Vagina (tissue), 2 donors: ENCODE results near the gene TGFB1I1. TPM values are rescaled to one million over a fixed set of nuclear protein-coding genes. Genes with fewer than 3 reads are reported as not detected.
"Not testable (repeated sequence)": the region's sequence is repeated elsewhere in the genome, so short reads cannot be mapped to it uniquely, and the experiment has no call there.

Source experiments
- DNase-seq, 2 donors: peaks; one replicate each; pipeline ENCODE4 v3.0.0-alpha.2; 2017; ENCODE audit errors: extremely low spot score in 2 of 2
- H3K27ac ChIP-seq: fragments of 200-600 bp; sonication (generic); one replicate; pipeline ENCODE4 v1.5.1; 2019
- H3K27me3 ChIP-seq: fragments of 200-600 bp; sonication (generic); one replicate; pipeline ENCODE4 v1.5.1; 2019
- H3K36me3 ChIP-seq, 2 donors: fragments of 200-600 bp; sonication (generic); one replicate each; pipeline ENCODE4 v1.5.1; 2017 to 2019
- H3K4me1 ChIP-seq: fragments of 200-600 bp; sonication (generic); one replicate; pipeline ENCODE4 v1.5.1; 2019
- H3K4me3 ChIP-seq, 2 donors: fragments of 200-600 bp; sonication (generic); 1 replicate in 1 of 2; 2 replicates in 1 of 2; pipeline ENCODE4 v1.5.1; 2016 to 2019
- H3K9me3 ChIP-seq: fragments of 200-600 bp; sonication (generic); one replicate; pipeline ENCODE4 v1.5.1; 2019
- CTCF ChIP-seq, 3 experiments: fragments of 450-650 bp in 2 of 3; fragments of 200-600 bp in 1 of 3; sonication (generic) in 1 of 3; IDR thresholded peaks; one replicate each; pipeline ENCODE4 v1.5.1; 2017 to 2019; ENCODE audit warnings: antibody characterized with exemption in 3 of 3, mild to moderate bottlenecking in 2 of 3, moderate library complexity in 2 of 3
- POLR2A ChIP-seq, 2 donors: fragments of 450-650 bp; IDR thresholded peaks; one replicate each; pipeline ENCODE4 v1.6.1; 2017; ENCODE audit warnings: antibody characterized with exemption in 2 of 2, mild to moderate bottlenecking in 2 of 2, moderate library complexity in 2 of 2
- POLR2AphosphoS5 ChIP-seq, 2 donors: sonication (generic); formaldehyde crosslinking; IDR thresholded peaks; one replicate each; pipeline ENCODE4 v1.9.0; 2017; ENCODE audit warnings: antibody characterized with exemption in 2 of 2, mild to moderate bottlenecking in 2 of 2, low read depth in 1 of 2; ENCODE audit not compliant: insufficient read depth in 1 of 2
- intact Hi-C: fragments of 100-400 bp; cut with DNase I; formaldehyde crosslinking; loops from one replicate; pipeline ENCODE4 v1.15.1; 2023
- total RNA-seq: library from RNA; depleted of rRNA; stranded (reverse); fragments of >200 nt; gene quantifications from one replicate; pipeline ENCODE4 v1.2.3, GENCODE V29; 2016

TGFB1I1 gene
- total RNA-seq, 1 donor from 2014 or later = 114 TPM

GRCh38 chr16:31478956-31479355, 7.0 kb downstream of the TGFB1I1 start:
- TF ChIP-seq POLR2A (IDR thresholded peaks at IDR 0.05) (no peak), CTCF (IDR thresholded peaks at IDR 0.05) (no peak), POLR2AphosphoS5 (IDR thresholded peaks at IDR 0.05; ENCODE audit: insufficient read depth in 1 of 2, low read depth in 1 of 2) (peak in 1 of 2 donors; percentile 19)
- Histone ChIP-seq H3K4me3 (no peak overlapping the region), H3K9me3 (no peaks in the 10 kb centered on the region), H3K27me3 (no peaks in the 10 kb centered on the region), H3K27ac (no peak overlapping the region), H3K36me3 (peaks cover 0 to 38% of the 10 kb centered on the region in 2 donors), H3K4me1 (peaks cover 11% of the 10 kb centered on the region)
- intact Hi-C loops = no loop called here
- no peak for DNase-seq

GRCh38 chr16:31479751-31480150, 7.8 kb downstream of the TGFB1I1 start:
- Histone ChIP-seq H3K27me3 (no peaks in the 10 kb centered on the region), H3K36me3 (peaks cover 0 to 30% of the 10 kb centered on the region in 2 donors), H3K27ac (no peak overlapping the region), H3K4me1 (peaks cover 11% of the 10 kb centered on the region), H3K9me3 (no peaks in the 10 kb centered on the region), H3K4me3 (no peak overlapping the region)
- no peak for TF ChIP-seq POLR2A (IDR thresholded peaks at IDR 0.05)
- no peak for TF ChIP-seq CTCF (IDR thresholded peaks at IDR 0.05)
- no peak for TF ChIP-seq POLR2AphosphoS5 (IDR thresholded peaks at IDR 0.05; ENCODE audit: insufficient read depth in 1 of 2, low read depth in 1 of 2)
- DNase-seq = no peak
- intact Hi-C loops = no loop called here

DNA sequence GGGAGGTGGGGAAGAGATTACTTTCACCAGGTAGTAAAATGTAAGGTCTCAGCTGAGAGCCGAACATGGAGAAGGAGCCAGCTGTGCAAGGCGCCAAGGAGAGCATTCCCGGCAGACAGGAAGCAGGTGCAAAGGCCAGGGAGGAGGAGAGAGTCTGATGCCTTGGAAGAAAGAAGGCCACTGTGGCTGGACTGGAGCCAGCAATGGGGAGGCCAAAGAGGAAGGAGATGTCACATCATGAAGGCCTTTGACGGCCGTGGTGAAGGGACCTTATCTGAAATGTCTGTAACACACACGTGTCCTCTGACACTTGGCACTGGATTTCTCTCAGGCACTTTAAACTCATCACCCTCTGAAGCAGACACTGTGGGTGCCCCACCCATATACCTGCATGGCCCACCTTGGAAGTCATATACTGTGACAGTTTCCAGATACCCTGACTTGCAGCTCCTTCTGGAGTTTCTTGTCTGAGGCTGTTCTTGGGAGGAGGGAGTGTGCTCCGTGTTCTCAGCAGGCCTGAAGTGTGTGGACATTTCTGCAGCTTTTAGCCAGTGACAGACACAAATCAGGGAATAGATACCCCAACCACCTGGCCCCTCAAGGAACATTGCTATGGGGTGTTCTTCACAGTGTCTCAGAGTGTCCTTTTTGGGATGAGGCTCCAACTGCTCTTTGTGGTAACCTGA, 9.0 kb downstream of the TGFB1I1 start:
- Histone ChIP-seq H3K27ac (no peak overlapping the region), H3K4me3 (no peak overlapping the region), H3K27me3 (no peaks in the 10 kb centered on the region), H3K36me3 (peaks cover 0 to 21% of the 10 kb centered on the region in 2 donors), H3K9me3 (no peaks in the 10 kb centered on the region), H3K4me1 (peaks cover 11% of the 10 kb centered on the region)
- DNase-seq = no peak
- no peak for TF ChIP-seq POLR2AphosphoS5 (IDR thresholded peaks at IDR 0.05; ENCODE audit: insufficient read depth in 1 of 2, low read depth in 1 of 2)
- no peak for TF ChIP-seq POLR2A (IDR thresholded peaks at IDR 0.05)
- TF ChIP-seq CTCF (IDR thresholded peaks at IDR 0.05) = no peak
- intact Hi-C loops = no loop called here

DNA sequence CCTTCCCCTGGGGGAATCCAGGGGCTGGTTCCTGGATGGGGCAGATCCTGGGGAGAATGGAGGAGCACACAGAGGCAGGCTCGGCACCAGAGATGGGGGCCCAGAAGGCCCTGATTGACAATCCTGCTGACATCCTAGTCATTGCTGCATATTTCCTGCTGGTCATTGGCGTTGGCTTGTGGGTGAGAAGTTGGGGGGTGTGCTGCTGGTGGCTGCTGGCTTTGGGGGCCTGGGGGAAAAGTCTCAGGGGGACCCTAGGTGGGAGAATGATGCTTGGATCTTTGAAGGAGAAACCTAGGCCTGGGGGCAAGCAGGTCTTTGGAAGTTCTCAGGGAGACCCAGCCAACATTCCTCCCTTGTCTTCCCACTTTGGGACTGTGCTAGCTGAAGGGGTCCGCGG, 11.1 kb downstream of the TGFB1I1 start, which contains the start of gene SLC5A2:
Gene SLC5A2 (plus strand): TSS at position 43 of the 400 bp plus-strand sequence. CDS start 14 bp downstream, at position 57.
- intact Hi-C loops = no loop called here

DNA sequence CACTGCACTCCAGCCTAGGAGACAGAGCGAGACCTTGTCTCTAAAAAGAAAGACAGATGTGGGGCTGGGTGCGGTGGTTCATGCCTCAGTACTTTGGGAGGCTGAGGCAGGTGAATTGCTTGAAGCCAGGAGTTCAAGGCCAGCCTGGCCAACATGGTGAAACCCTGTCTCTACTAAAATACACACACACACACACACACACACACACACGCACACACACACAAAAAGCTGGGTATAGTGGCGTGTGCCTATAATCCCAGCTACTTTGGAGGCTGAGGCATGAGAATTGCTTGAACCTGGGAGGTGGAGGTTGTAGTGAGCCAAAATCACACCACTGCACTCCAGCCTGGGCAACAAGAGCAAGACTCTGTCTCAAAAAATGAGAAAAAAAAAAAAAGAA, 12.1 kb downstream of the TGFB1I1 start:
- DNase-seq, H3K27ac ChIP-seq, intact Hi-C loops, H3K4me3 ChIP-seq, H3K9me3 ChIP-seq, H3K36me3 ChIP-seq, H3K27me3 ChIP-seq: not testable (repeated sequence)
- H3K4me1 ChIP-seq = peaks cover 27% of the 10 kb centered on the region

More for the DNA sequence above, 11.1 kb downstream of the TGFB1I1 start, which contains the start of gene SLC5A2:
- TF ChIP-seq POLR2AphosphoS5 (IDR thresholded peaks at IDR 0.05; ENCODE audit: insufficient read depth in 1 of 2, low read depth in 1 of 2) = no peak
- TF ChIP-seq CTCF (IDR thresholded peaks at IDR 0.05) = no peak
- no peak for TF ChIP-seq POLR2A (IDR thresholded peaks at IDR 0.05)
- Histone ChIP-seq H3K27ac (no peak within 1 kb of the TSS), H3K9me3 (no peaks in the 10 kb centered on the region), H3K4me3 (no peak within 1 kb of the TSS), H3K36me3 (peaks cover 0 to under 1% of the 10 kb centered on the region in 2 donors), H3K27me3 (no peaks in the 10 kb centered on the region), H3K4me1 (peaks cover 19% of the 10 kb centered on the region)
- no peak for DNase-seq
